Endothelial cell of coronary artery (primary cell): ENCODE data around the gene ZNF785. TPM values are rescaled to one million over a fixed set of nuclear protein-coding genes. Genes with fewer than 3 reads are reported as not detected.

Experiments
- total RNA-seq: library from RNA; depleted of rRNA; stranded (reverse); fragments of >200 nt; gene quantifications from 2 replicates; pipeline ENCODE4 v1.2.3, GENCODE V29; 2014

The ZNF785 gene
- 7.1 and 9.4 TPM in 2 replicates for total RNA-seq

GRCh38 chr16:30585400-30586191 is at the start of gene ZNF785:
Gene ZNF785 (minus strand): TSS chr16:30585697. CDS start chr16:30585611, 86 bp downstream.

GRCh38 chr16:30609926-30610839 is 24.7 kb upstream of the ZNF785 start, which contains the start of gene ZNF689:
Gene ZNF689 (minus strand): TSS chr16:30610389. CDS start chr16:30610041, 348 bp downstream.

GRCh38 chr16:30571445-30572322 is 13.8 kb downstream of the ZNF785 start, which contains the start of gene ZNF688:
Gene ZNF688 (minus strand): TSS chr16:30571714. CDS start chr16:30571629, 85 bp downstream.

GRCh38 chr16:30557957-30558788 is 27.3 kb downstream of the ZNF785 start, which contains the start of gene ZNF764:
Gene ZNF764 (minus strand): TSS chr16:30558374. CDS start chr16:30558182, 192 bp downstream.

GRCh38 chr16:30534368-30535105 is 51.0 kb downstream of the ZNF785 start, which contains the start of gene ZNF747:
Gene ZNF747 (minus strand): TSS chr16:30534858. CDS start chr16:30534679, 179 bp downstream.

Other genes starting within 250 kb of the ZNF785 start
- 35.4 and 35.5 TPM in 2 replicates for gene CD2BP2, start 230.4 kb downstream of the ZNF785 start, total RNA-seq
- 30.8 and 34.5 TPM in 2 replicates for gene TBC1D10B, start 215.2 kb downstream of the ZNF785 start, total RNA-seq
- not detected in 2 replicates for gene MYL11, start 210.9 kb downstream of the ZNF785 start, total RNA-seq
- gene SEPTIN1, start 203.1 kb downstream of the ZNF785 start, total RNA-seq, result 0.09 TPM in 1 of 2 replicates, not detected in the other
- gene ZNF48, start 190.3 kb downstream of the ZNF785 start, total RNA-seq, result 13.3 and 21.8 TPM in 2 replicates
- 7.9 and 9.9 TPM in 2 replicates for gene ZNF771, start 178.1 kb downstream of the ZNF785 start, total RNA-seq
- 20.4 and 35.1 TPM in 2 replicates for gene DCTPP1, start 155.7 kb downstream of the ZNF785 start, total RNA-seq
- 13.6 and 13.8 TPM in 2 replicates for gene SEPHS2, start 139.8 kb downstream of the ZNF785 start, total RNA-seq
- gene ITGAL, start 113.0 kb downstream of the ZNF785 start, total RNA-seq, result not detected in 2 replicates
- 12.9 and 17.9 TPM in 2 replicates for gene ZNF768, start 59.1 kb downstream of the ZNF785 start, total RNA-seq
- gene ZNF747, start 50.8 kb downstream of the ZNF785 start, total RNA-seq, result 4.6 and 5.9 TPM in 2 replicates
- gene ZNF764, start 27.3 kb downstream of the ZNF785 start, total RNA-seq, result 3.1 and 3.7 TPM in 2 replicates
- 6.1 and 8.5 TPM in 2 replicates for gene ZNF688, start 14.0 kb downstream of the ZNF785 start, total RNA-seq
- gene ZNF689, start 24.7 kb upstream of the ZNF785 start, total RNA-seq, result 3.1 and 3.5 TPM in 2 replicates
- gene PRR14, start 65.3 kb upstream of the ZNF785 start, total RNA-seq, result 3.8 and 5.0 TPM in 2 replicates
- gene FBRS, start 72.7 kb upstream of the ZNF785 start, total RNA-seq, result 10.4 and 15.4 TPM in 2 replicates
- 23.7 and 34.1 TPM in 2 replicates for gene SRCAP, start 113.5 kb upstream of the ZNF785 start, total RNA-seq
- 13.6 and 15.5 TPM in 2 replicates for gene PHKG2, start 162.7 kb upstream of the ZNF785 start, total RNA-seq
- gene CFAP119, start 176.4 kb upstream of the ZNF785 start, total RNA-seq, result 1.1 and 1.8 TPM in 2 replicates
- 62.3 and 62.9 TPM in 2 replicates for gene RNF40, start 176.6 kb upstream of the ZNF785 start, total RNA-seq
- 6.2 and 8.4 TPM in 2 replicates for gene ZNF629, start 201.5 kb upstream of the ZNF785 start, total RNA-seq